SU-DHL-6 (cell line): ENCODE data around the gene ARHGAP8.

Source experiments
- H2AFZ ChIP-seq: fragments of 200-600 bp; sonication (generic); 2 replicates; pipeline ENCODE4 v1.6.1; 2014; ENCODE audit warnings: low read depth, mild to moderate bottlenecking, moderate library complexity, mixed read lengths, antibody characterized with exemption, low read length; ENCODE audit not compliant: severe bottlenecking
- H3F3A ChIP-seq: fragments of 200-600 bp; shearing (Covaris generic); 2 replicates; pipeline ENCODE4 v1.6.0; 2016; ENCODE audit warnings: antibody characterized with exemption, mild to moderate bottlenecking; ENCODE audit not compliant: insufficient read depth
- H3K27ac ChIP-seq: fragments of 200-600 bp; sonication (generic); 2 replicates; pipeline ENCODE4 v1.5.1; 2016; ENCODE audit warnings: low read depth, mild to moderate bottlenecking, low read length, moderate library complexity, mixed read lengths
- H3K27me3 ChIP-seq: fragments of 200-600 bp; sonication (generic), shearing (Covaris generic); 2 replicates; pipeline ENCODE4 v1.6.0; 2014; ENCODE audit warnings: mild to moderate bottlenecking, low read length
- H3K36me3 ChIP-seq: fragments of 200-600 bp; sonication (generic); 2 replicates; pipeline ENCODE4 v1.6.1; 2014; ENCODE audit warnings: mild to moderate bottlenecking, low read length, mixed read lengths
- H3K4me2 ChIP-seq: fragments of 300-600, 200-600 bp; shearing (Covaris generic), sonication (generic); 2 replicates; pipeline ENCODE4 v1.6.0; 2014; ENCODE audit warnings: low read length, low read depth, mild to moderate bottlenecking; ENCODE audit not compliant: poor library complexity, severe bottlenecking
- H3K4me3 ChIP-seq: fragments of 200-600 bp; sonication (generic); 2 replicates; pipeline ENCODE4 v1.5.1; 2014; ENCODE audit warnings: antibody characterized with exemption, low read length, mild to moderate bottlenecking, mixed read lengths; ENCODE audit not compliant: insufficient read depth, poor library complexity, severe bottlenecking
- H3K79me2 ChIP-seq: fragments of 200-600 bp; sonication (generic); 2 replicates; pipeline ENCODE4 v1.6.1; 2014; ENCODE audit warnings: mild to moderate bottlenecking, low read length, moderate library complexity; ENCODE audit not compliant: insufficient read depth
- H3K9ac ChIP-seq: fragments of 200-600 bp; sonication (generic); 2 replicates; pipeline ENCODE4 v1.7.0; 2014; ENCODE audit warnings: mild to moderate bottlenecking, low read length
- H3K9me2 ChIP-seq: fragments of 200-600 bp; sonication (generic); replicated peaks from 2 replicates; pipeline ENCODE4 v1.6.1; 2014; ENCODE audit warnings: low read length; ENCODE audit not compliant: insufficient read depth
- H3K9me3 ChIP-seq: fragments of 200-600 bp; sonication (generic); 2 replicates; pipeline ENCODE4 v1.6.1; 2014; ENCODE audit warnings: low read length, mixed read lengths; ENCODE audit not compliant: insufficient read depth
- H4K20me1 ChIP-seq: fragments of 200-600 bp; sonication (generic); 2 replicates; pipeline ENCODE4 v1.6.1; 2014; ENCODE audit warnings: low read depth, mild to moderate bottlenecking, antibody characterized with exemption, low read length, moderate library complexity, mixed read lengths
- CTCF ChIP-seq: fragments of 200-600 bp; sonication (generic); IDR thresholded peaks from one replicate; pipeline ENCODE4 v1.5.1; 2017; ENCODE audit warnings: antibody characterized with exemption, mild to moderate bottlenecking, low read length, moderate library complexity; ENCODE audit not compliant: insufficient read depth, poor library complexity, severe bottlenecking
- EZH2phosphoT487 ChIP-seq: fragments of 200-600 bp; sonication (generic), shearing (Covaris generic); conservative IDR thresholded peaks from 2 replicates; pipeline ENCODE4 v1.6.1; 2018; ENCODE audit warnings: mild to moderate bottlenecking, antibody characterized with exemption, low read length, moderate library complexity, mixed read lengths

Gene ARHGAP8

GRCh38 chr22:44722611-44723010, 29.8 kb upstream of the ARHGAP8 start:
- Histone ChIP-seq H4K20me1 (no peaks in the 10 kb centered on the region), H3K4me2 (no peak overlapping the region), H3F3A (no peaks in the 10 kb centered on the region), H3K9ac (no peak overlapping the region), H3K4me3 (no peak overlapping the region), H3K27ac (no peak overlapping the region), H3K27me3 (no peaks in the 10 kb centered on the region), H3K79me2 (no peaks in the 10 kb centered on the region), H3K9me3 (no peaks in the 10 kb centered on the region), H2AFZ (no peak overlapping the region), H3K9me2 (no peaks in the 10 kb centered on the region), H3K36me3 (no peaks in the 10 kb centered on the region)
- TF ChIP-seq CTCF: no peak
- TF ChIP-seq EZH2phosphoT487: no peak

- no peak overlapping the region for H2AFZ ChIP-seq
- H3K36me3 ChIP-seq: no peaks in the 10 kb centered on the region
- TF ChIP-seq CTCF (no peak), EZH2phosphoT487 (no peak)
- no peaks in the 10 kb centered on the region for H3F3A ChIP-seq
- no peaks in the 10 kb centered on the region for H3K9me2 ChIP-seq
- H3K27ac ChIP-seq: no peak overlapping the region
- no peaks in the 10 kb centered on the region for H3K9me3 ChIP-seq
- no peak overlapping the region for H3K4me3 ChIP-seq
- H3K4me2 ChIP-seq: no peak overlapping the region
- H3K27me3 ChIP-seq: no peaks in the 10 kb centered on the region
- no peaks in the 10 kb centered on the region for H4K20me1 ChIP-seq
- no peak overlapping the region for H3K9ac ChIP-seq
- no peaks in the 10 kb centered on the region for H3K79me2 ChIP-seq
Measured at GRCh38 chr22:44723801-44724200, 28.6 kb upstream of the ARHGAP8 start.

GRCh38 chr22:44724416-44724815, 28.0 kb upstream of the ARHGAP8 start:
- no peaks in the 10 kb centered on the region for H3K9me3 ChIP-seq

More at GRCh38 chr22:44724416-44724815, 28.0 kb upstream of the ARHGAP8 start:
- H3F3A ChIP-seq: no peaks in the 10 kb centered on the region
- no peak overlapping the region for H3K4me2 ChIP-seq
- H3K4me3 ChIP-seq: no peak overlapping the region
- no peak overlapping the region for H3K27ac ChIP-seq
- no peaks in the 10 kb centered on the region for H3K79me2 ChIP-seq
- TF ChIP-seq EZH2phosphoT487: no peak
- no peak for TF ChIP-seq CTCF
- H4K20me1 ChIP-seq: no peaks in the 10 kb centered on the region
- no peaks in the 10 kb centered on the region for H3K27me3 ChIP-seq
- no peak overlapping the region for H2AFZ ChIP-seq
- H3K9me2 ChIP-seq: no peaks in the 10 kb centered on the region
- no peaks in the 10 kb centered on the region for H3K36me3 ChIP-seq
- H3K9ac ChIP-seq: no peak overlapping the region
